Measurements from ENCODE around the gene SRD5A3.

- TF ChIP-seq RCOR1 (IDR thresholded peaks at IDR 0.05; ENCODE audit: borderline replicate concordance in 1 of 2, low read depth in 2 of 2, low read length in 2 of 2) (no peak), BCLAF1 (IDR thresholded peaks at IDR 0.05; ENCODE audit: borderline replicate concordance in 1 of 2, control insufficient read depth in 1 of 2, low read depth in 2 of 2, low read length in 1 of 2) (no peak), NFATC3 (IDR thresholded peaks at IDR 0.05) (no peak), TRIM28 (IDR thresholded peaks at IDR 0.05) (no peak), POLR2A (conservative IDR thresholded peaks at IDR 0.05) (no peak), POLR2AphosphoS5 (IDR thresholded peaks at IDR 0.05; ENCODE audit: control insufficient read depth, insufficient read depth, low read depth, low read length) (no peak), CHD7 (IDR thresholded peaks at IDR 0.05; ENCODE audit: low read depth, low read length) (no peak), SP2 (IDR thresholded peaks at IDR 0.05; ENCODE audit: extremely low read depth, low read depth, low read length, poor library complexity, severe bottlenecking) (no peak)
These were observed 26.2 kb downstream of the SRD5A3 start for GRCh38 chr4:55372259-55372658.
